IPS-18c (cell line): ENCODE data around the gene KRT80.
A peak's percentile ranks its signal among the peaks of the same experiment; 100 is the strongest.

Experiments used
- H3K4me3 ChIP-seq: 2 replicates; pipeline ENCODE4 v1.7.0; 2013; ENCODE audit warnings: low read depth, mild to moderate bottlenecking, low read length, moderate library complexity; ENCODE audit not compliant: insufficient read depth
- H3K9me3 ChIP-seq: one replicate; pipeline ENCODE4 v1.6.1; 2013; ENCODE audit warnings: mild to moderate bottlenecking, low read length, moderate library complexity; ENCODE audit not compliant: control insufficient read depth, insufficient read depth

The KRT80 gene

DNA sequence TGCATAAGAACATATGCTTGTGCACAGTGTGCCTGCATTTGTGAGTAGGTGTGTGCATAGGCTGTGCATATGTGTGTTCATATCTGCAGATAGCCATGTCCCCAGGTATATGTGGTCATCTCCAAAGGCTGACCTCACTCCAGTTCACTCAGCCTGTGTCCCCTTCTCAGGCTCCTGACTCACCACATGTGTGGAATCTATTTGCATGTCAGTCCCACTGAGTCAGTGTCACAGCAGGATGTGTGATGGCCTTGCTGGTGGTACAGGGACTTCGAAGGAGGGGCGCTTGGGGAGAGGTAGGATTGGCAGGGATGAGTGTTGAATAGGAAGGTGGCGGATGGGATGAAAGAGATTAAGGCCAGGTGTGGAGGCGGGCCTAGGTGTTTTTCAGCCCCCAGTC lies 35.5 kb downstream of the KRT80 start:
- no peaks in the 10 kb centered on the region for H3K9me3 ChIP-seq
- no peak overlapping the region for H3K4me3 ChIP-seq

- Histone ChIP-seq H3K4me3 (no peak overlapping the region), H3K9me3 (no peaks in the 10 kb centered on the region)
Measured at GRCh38 chr12:52155048-52155868, 36.6 kb downstream of the KRT80 start.

- no peak overlapping the region for H3K4me3 ChIP-seq
- H3K9me3 ChIP-seq = no peaks in the 10 kb centered on the region
Measured at GRCh38 chr12:52152905-52153317, 38.9 kb downstream of the KRT80 start.

DNA sequence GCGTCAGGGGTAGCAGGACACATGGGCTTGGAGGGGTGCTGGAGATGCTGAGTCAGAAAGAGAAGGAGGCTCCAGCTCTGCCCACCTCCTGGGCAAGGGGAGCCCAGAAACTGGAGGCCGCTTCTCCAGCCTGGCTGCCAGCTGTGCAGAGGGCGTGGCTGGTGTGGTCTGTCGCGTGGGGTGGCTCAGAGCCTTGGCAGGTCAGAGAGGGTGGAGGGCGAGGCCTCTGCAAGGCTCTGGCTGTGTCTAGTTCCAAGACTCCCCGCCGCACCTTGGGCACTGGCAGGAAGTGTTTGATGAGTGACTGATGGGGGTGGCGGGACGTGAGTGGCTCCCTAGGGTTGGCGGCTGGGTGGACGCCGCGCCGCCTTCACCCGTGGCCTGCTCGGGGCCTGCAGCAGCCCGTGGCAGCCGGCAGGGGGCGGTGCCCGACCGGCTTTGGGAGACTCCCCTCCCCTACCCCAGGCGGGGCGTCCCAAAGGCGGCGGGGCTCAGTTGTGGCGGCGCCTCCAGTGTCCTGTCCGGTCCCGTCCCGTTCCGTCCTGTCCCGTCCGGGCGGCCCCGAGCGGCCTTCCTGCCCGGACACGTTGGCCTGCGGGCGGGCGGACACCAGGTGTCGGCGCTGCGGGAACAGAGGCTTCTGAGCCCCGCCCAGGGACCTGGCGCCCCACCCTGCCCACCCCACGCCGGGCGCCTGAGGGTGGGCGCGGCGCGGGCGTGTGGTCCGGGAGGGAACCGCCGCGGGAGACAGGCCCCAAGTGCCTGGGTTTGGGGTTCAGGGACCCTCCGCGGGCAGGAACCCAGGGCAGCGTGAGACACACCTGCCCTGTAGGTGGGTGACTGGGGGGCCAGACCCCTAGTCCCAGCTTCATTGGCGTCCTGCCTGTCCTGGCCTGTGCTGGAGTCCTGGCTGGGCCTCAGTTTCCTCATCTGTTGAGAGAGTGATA lies 39.7 kb downstream of the KRT80 start:
- H3K9me3 ChIP-seq = no peaks in the 10 kb centered on the region
- H3K4me3 ChIP-seq = peak overlapping the region; percentile 40; the same call in 1 of the 2 replicates

- Histone ChIP-seq H3K4me3 (no peak overlapping the region), H3K9me3 (no peaks in the 10 kb centered on the region)
Measured at GRCh38 chr12:52151153-52151836, 40.5 kb downstream of the KRT80 start.

- Histone ChIP-seq H3K4me3 (no peak overlapping the region), H3K9me3 (no peaks in the 10 kb centered on the region)
Measured at GRCh38 chr12:52149651-52150241, 42.1 kb downstream of the KRT80 start.

GRCh38 chr12:52149182-52149641 lies 42.6 kb downstream of the KRT80 start:
- Histone ChIP-seq H3K4me3 (no peak overlapping the region), H3K9me3 (no peaks in the 10 kb centered on the region)

DNA sequence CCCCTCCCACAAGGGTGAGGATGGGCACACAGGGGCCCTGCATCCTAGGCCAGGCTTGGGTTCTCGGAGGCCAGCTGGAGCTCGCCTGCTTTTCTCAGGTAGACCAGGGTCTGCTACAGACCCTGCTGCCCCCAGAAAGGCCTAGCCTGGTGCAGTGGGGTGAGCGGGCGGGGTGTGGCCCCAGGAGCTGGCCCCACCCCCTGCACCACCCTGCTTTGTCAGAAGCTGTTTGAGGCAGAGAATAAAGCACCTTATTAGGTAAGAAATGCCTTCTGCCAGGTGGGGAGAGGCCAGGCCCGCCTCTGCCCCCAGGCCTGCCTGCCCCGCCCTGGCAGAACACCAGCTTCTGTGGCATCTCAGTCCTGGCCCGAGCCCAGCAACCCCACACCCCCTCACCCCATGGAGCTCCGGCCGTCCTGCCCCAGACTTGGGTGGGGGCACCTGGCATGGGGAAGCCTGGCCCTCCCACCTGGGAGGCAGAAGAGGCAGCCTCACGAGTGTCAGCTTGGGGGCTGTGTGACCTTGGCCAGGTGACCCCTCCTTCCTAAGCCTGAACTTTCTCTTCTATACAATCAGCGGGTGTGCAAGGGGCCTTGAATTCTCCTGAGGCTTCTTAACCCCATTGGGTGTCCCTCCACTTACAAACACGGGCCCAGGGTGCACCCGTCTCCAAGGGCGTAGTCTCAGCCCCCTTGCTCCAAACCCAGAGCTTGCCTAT lies 43.2 kb downstream of the KRT80 start:
- Histone ChIP-seq H3K4me3 (no peak overlapping the region), H3K9me3 (no peaks in the 10 kb centered on the region)

GRCh38 chr12:52147964-52148463 lies 43.8 kb downstream of the KRT80 start:
- Histone ChIP-seq H3K9me3 (no peaks in the 10 kb centered on the region), H3K4me3 (no peak overlapping the region)

GRCh38 chr12:52147367-52147963 lies 44.3 kb downstream of the KRT80 start:
- Histone ChIP-seq H3K9me3 (no peaks in the 10 kb centered on the region), H3K4me3 (no peak overlapping the region)

DNA sequence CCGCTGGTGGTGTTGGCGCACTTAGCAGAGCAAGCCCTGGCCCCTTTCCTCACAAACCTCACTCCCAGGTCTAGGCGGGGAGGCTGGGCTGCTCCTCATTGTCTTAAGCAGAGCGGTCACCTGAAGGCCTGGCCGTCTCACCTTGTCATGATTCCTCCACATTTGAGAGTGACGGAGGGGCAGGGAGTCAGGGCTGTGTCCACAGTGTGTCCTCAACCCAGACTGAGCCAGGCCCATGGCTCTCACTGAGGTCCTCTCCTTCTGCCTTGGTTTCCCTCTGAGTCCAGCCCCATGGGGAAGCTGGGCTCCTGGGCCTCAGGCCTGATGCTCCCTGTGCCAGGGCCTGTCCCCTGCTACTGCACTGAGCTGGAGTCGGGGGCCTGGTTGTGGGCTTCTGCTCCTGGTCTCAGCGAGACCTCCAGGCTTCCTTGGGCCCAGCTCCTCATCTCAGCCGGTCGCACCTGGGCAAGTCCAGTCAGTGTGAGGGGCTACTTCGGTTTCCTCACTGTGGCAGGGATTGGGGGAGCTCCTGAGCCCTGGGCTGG lies 44.9 kb downstream of the KRT80 start:
- Histone ChIP-seq H3K4me3 (no peak overlapping the region), H3K9me3 (no peaks in the 10 kb centered on the region)

DNA sequence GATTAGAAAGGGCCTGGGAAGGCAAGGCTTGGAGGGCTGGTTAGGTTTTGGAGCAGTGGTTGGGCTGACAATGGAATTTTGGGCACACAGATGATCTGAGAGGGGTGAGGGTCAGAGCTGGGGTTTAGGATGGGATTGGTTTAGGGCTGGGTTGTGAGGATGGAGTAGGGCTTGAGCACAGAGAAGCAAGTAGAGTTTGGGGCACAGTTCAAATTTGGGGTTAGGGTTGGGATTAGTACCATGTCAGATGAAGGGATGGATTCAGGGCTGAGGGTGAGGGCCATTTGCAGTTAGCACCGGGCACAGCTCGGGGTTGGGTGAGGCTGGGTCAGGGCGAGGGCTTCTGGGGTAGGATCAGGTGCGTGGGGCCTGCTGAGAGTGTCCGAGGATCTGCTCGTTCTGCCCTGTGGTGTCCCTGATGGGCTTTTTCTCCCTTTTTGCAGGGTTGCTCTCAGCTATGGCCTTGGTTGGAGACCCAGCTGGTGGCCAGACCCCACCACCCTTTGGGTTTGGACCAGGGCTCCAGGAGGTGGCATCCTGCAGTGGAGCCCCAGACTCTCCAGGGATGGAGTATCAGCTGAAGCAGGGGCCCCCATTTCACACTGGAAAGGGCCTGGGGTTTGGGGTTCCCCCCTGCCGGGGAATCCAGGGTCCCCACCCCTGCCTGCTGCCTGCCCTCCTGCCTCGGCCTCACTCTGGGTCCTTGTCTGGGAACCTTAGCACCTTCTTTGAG lies 45.6 kb downstream of the KRT80 start:
- no peaks in the 10 kb centered on the region for H3K9me3 ChIP-seq
- no peak overlapping the region for H3K4me3 ChIP-seq

DNA sequence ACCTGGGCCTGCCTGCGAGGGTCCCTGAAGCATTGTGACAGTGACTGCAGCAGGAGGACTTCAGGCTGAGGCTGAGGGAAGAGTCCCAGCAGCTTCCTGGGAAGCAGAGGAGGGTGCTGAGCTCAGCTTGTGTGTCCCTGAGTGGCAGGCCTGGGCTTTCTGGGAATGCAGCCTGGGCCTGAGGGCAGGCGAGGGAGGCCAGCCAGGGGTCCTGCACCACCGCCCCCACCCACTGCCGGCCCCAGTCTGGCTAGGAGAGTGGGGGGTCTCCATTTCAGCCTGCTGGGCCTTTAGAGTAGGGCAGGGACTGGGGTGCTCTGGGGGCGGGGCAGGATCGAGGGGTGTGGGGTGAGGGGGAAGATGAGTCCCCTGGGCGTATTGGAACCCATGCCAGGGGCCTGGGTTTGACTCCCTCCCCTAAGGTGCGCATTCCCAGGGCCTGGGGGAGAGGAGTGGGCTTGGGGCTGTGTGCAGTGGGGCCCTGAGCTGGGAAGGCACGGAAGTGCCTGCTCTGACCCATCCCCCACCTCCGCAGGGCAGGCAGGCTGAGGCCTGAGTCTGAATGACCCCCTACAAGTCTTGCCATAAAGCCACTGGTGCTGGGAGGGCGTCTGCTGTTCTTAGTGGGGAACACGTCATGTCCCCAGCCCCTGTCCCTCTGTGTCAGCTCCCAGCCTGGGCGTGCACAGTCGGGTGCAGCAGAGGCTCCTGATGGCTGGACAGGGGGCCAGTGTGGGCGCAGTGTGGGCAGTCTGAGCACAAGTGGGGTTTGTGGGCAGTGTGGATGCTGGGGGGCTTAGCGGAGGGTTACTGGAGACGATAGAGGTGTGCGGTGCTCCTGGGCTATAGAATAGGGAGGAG lies 46.4 kb downstream of the KRT80 start:
- no peaks in the 10 kb centered on the region for H3K9me3 ChIP-seq
- no peak overlapping the region for H3K4me3 ChIP-seq

GRCh38 chr12:52144512-52145227 lies 47.1 kb downstream of the KRT80 start:
- no peaks in the 10 kb centered on the region for H3K9me3 ChIP-seq
- no peak overlapping the region for H3K4me3 ChIP-seq
